ENCODE results near the gene ADAM10. TPM values are rescaled to one million over a fixed set of nuclear protein-coding genes. Genes with fewer than 3 reads are reported as not detected.

ADAM10 gene
- total RNA-seq, 1 donor = 98.9 TPM

GRCh38 chr15:58590926-58591325 lies 158.6 kb downstream of the ADAM10 start:
- TF ChIP-seq CTCF (IDR thresholded peaks at IDR 0.05; ENCODE audit: insufficient read depth, low read length) = no peak
- no peak for DNase-seq (ENCODE audit: low read depth)

GRCh38 chr15:58590236-58590635 lies 159.3 kb downstream of the ADAM10 start:
- peak; percentile 23 for DNase-seq (ENCODE audit: low read depth)
- TF ChIP-seq CTCF (IDR thresholded peaks at IDR 0.05; ENCODE audit: insufficient read depth, low read length) = no peak
- no peak overlapping the region for H3K4me3 ChIP-seq (ENCODE audit: low read depth, low read length)

More at GRCh38 chr15:58590926-58591325, 158.6 kb downstream of the ADAM10 start:
- H3K4me3 ChIP-seq (ENCODE audit: low read depth, low read length) = no peak overlapping the region

GRCh38 chr15:58589047-58589446 lies 160.5 kb downstream of the ADAM10 start:
- H3K4me3 ChIP-seq (ENCODE audit: low read depth, low read length) = no peak overlapping the region
- TF ChIP-seq CTCF (IDR thresholded peaks at IDR 0.05; ENCODE audit: insufficient read depth, low read length) = no peak
- DNase-seq (ENCODE audit: low read depth) = no peak

- H3K4me3 ChIP-seq (ENCODE audit: low read depth, low read length) = no peak overlapping the region
- no peak for DNase-seq (ENCODE audit: low read depth)
- no peak for TF ChIP-seq CTCF (IDR thresholded peaks at IDR 0.05; ENCODE audit: insufficient read depth, low read length)
Observed at GRCh38 chr15:58588096-58588495, 161.4 kb downstream of the ADAM10 start.

GRCh38 chr15:58587486-58587885 lies 162.0 kb downstream of the ADAM10 start:
- H3K4me3 ChIP-seq (ENCODE audit: low read depth, low read length) = no peak overlapping the region
- no peak for TF ChIP-seq CTCF (IDR thresholded peaks at IDR 0.05; ENCODE audit: insufficient read depth, low read length)
- no peak for DNase-seq (ENCODE audit: low read depth)

GRCh38 chr15:58585693-58586443 lies 163.6 kb downstream of the ADAM10 start:
- TF ChIP-seq CTCF (IDR thresholded peaks at IDR 0.05; ENCODE audit: insufficient read depth, low read length) = no peak
- no peak overlapping the region for H3K4me3 ChIP-seq (ENCODE audit: low read depth, low read length)
- no peak for DNase-seq (ENCODE audit: low read depth)
